Measurements from ENCODE around the gene PPP1R36. TPM values are rescaled to one million over a fixed set of nuclear protein-coding genes. Genes with fewer than 3 reads are reported as not detected.

The PPP1R36 gene
- total and polyA plus RNA-seq, 2 of the 4 experiments (the other 2 are of a cell fraction): 0.15 to 0.54 TPM

DNA sequence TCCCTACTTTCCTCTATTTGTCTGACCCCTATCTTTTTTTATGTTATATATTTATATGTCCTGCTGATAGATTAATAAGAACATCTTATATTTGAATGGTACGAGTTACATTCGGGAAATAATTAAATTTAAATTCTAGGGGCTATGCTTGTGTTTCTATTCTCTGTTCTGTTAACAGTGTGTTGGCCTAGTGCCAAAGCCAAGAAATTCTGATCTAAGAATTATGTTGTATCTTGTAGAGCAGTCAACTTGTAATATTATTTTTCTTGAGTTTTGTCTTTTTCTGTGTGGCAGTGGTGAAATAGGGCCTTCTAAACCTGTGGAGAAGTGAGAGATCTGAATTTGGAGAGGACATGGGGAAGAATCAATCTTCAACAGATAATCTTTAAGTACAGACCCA is 18.2 kb upstream of the PPP1R36 start:
- Histone ChIP-seq H3K79me1 (ENCODE audit: low read depth in 1 of 2, low read length in 2 of 2) (peaks cover 7 to 25% of the 10 kb centered on the region in 2 experiments), H3K4me2 (ENCODE audit: low read depth, low read length) (no peak overlapping the region), H3K4me1 (ENCODE audit: control insufficient read depth, insufficient read depth, low read length) (no peaks in the 10 kb centered on the region), H4K20me1 (ENCODE audit: insufficient read depth, low read length) (no peaks in the 10 kb centered on the region; the same call in 1 of the 2 replicates), H2BK5ac (ENCODE audit: low read depth, low read length, poor library complexity, severe bottlenecking) (no peak overlapping the region), H3K4me3 (ENCODE audit: insufficient read depth, low read depth, low read length) (no peak overlapping the region), H4K91ac (ENCODE audit: insufficient read depth, low read depth, low read length) (no peak overlapping the region), H3K27me3 (ENCODE audit: control insufficient read depth, insufficient read depth, low read length) (no peaks in the 10 kb centered on the region), H2AFZ (replicated peaks; ENCODE audit: low read length, poor library complexity) (no peak overlapping the region), H3K9me3 (ENCODE audit: control insufficient read depth, insufficient read depth, low read length) (no peaks in the 10 kb centered on the region), H3K9me1 (ENCODE audit: insufficient read depth, low read length) (no peaks in the 10 kb centered on the region), H3K9ac (ENCODE audit: low read depth, low read length) (no peak overlapping the region), H2AK5ac (ENCODE audit: low read depth, low read length) (no peak overlapping the region), H3K36me3 (ENCODE audit: control insufficient read depth, insufficient read depth, low read length) (peaks cover 7% of the 10 kb centered on the region), H2BK15ac (ENCODE audit: low read depth, low read length) (no peak overlapping the region), H3K14ac (replicated peaks; ENCODE audit: low read depth, low read length) (no peak overlapping the region), H3K23ac (ENCODE audit: low read depth, low read length) (no peak overlapping the region), H2BK20ac (ENCODE audit: low read depth, low read length) (no peak overlapping the region), H3K27ac (ENCODE audit: insufficient read depth, low read length) (no peak overlapping the region), H2AK9ac (replicated peaks; ENCODE audit: low read depth, low read length, poor library complexity) (no peak overlapping the region), H3K18ac (ENCODE audit: low read depth, low read length) (no peak overlapping the region), H4K8ac (ENCODE audit: low read depth in 2 of 2, low read length in 2 of 2) (no peak overlapping the region), H3K4ac (ENCODE audit: low read depth, low read length) (no peak overlapping the region), H2BK120ac (ENCODE audit: low read depth, low read length) (no peak overlapping the region), H4K5ac (ENCODE audit: low read depth, low read length) (no peak overlapping the region), H3K56ac (ENCODE audit: extremely low read depth, insufficient read depth, low read length) (no peak overlapping the region)
- intact Hi-C loops (cut with micrococcal nuclease) (no loop called here), in situ Hi-C loops (cut with MboI; ENCODE audit: low sequenced_read_pairs) (loop anchor here (10.0 to 25.0 kb wide), 2 partner anchors 233 to 381 kb away; partner anchors contain the start of gene CHURC1), dilution Hi-C loops (cut with HindIII; ENCODE audit: low sequenced_read_pairs, unreplicated experiment) (no loop called here)
- no TSS peak for BruUV-seq (replicated peaks)
- WGBS, 2 experiments (ENCODE audit: extremely low coverage in 2 of 2, insufficient read length in 1 of 2): no CpG with 5 or more reads among the region's 2 CpGs
- TF ChIP-seq BHLHE40 (IDR thresholded peaks at IDR 0.05; ENCODE audit: low read depth, low read length) (no peak), RFX5 (IDR thresholded peaks at IDR 0.05; ENCODE audit: low read depth, low read length) (no peak), NFE2L2 (IDR thresholded peaks at IDR 0.05; ENCODE audit: low read depth, low read length) (no peak), MXI1 (IDR thresholded peaks at IDR 0.05; ENCODE audit: borderline replicate concordance, low read depth, low read length) (no peak), USF2 (IDR thresholded peaks at IDR 0.05; ENCODE audit: low read depth, low read length) (no peak), POLR2A (IDR thresholded peaks at IDR 0.05; ENCODE audit: low read depth, low read length) (no peak), RAD21 (IDR thresholded peaks at IDR 0.05; ENCODE audit: low read length) (no peak), MAZ (IDR thresholded peaks at IDR 0.05; ENCODE audit: borderline replicate concordance, low read depth, low read length) (no peak), FOS (IDR thresholded peaks at IDR 0.05; ENCODE audit: low read depth, low read length) (no peak), MAFK (IDR thresholded peaks at IDR 0.05; ENCODE audit: low read depth, low read length) (no peak), RCOR1 (IDR thresholded peaks at IDR 0.05; ENCODE audit: insufficient replicate concordance, low read length) (no peak), ELK1 (IDR thresholded peaks at IDR 0.05; ENCODE audit: borderline replicate concordance, low read depth, low read length) (no peak), CHD1 (IDR thresholded peaks at IDR 0.05; ENCODE audit: low read depth, low read length) (no peak), CEBPB (IDR thresholded peaks at IDR 0.05; ENCODE audit: low read depth, low read length) (no peak)
- TF ChIP-seq, protein P1, sequence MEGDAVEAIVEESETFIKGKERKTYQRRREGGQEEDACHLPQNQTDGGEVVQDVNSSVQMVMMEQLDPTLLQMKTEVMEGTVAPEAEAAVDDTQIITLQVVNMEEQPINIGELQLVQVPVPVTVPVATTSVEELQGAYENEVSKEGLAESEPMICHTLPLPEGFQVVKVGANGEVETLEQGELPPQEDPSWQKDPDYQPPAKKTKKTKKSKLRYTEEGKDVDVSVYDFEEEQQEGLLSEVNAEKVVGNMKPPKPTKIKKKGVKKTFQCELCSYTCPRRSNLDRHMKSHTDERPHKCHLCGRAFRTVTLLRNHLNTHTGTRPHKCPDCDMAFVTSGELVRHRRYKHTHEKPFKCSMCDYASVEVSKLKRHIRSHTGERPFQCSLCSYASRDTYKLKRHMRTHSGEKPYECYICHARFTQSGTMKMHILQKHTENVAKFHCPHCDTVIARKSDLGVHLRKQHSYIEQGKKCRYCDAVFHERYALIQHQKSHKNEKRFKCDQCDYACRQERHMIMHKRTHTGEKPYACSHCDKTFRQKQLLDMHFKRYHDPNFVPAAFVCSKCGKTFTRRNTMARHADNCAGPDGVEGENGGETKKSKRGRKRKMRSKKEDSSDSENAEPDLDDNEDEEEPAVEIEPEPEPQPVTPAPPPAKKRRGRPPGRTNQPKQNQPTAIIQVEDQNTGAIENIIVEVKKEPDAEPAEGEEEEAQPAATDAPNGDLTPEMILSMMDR (conservative IDR thresholded peaks at IDR 0.05; ENCODE audit: low read depth, low read length): no peak
- ChIA-PET CTCF (no interaction called here), POLR2A (ENCODE audit: unreplicated experiment) (no interaction called here)
- DNase-seq (no peak), ATAC-seq (ENCODE audit: low read depth) (no peak)
